Ascending aorta (tissue), 2 donors: ENCODE results near the gene PHOX2B. TPM values are rescaled to one million over a fixed set of nuclear protein-coding genes. Genes with fewer than 3 reads are reported as not detected.
"Not testable (repeated sequence)": the region's sequence is repeated elsewhere in the genome, so short reads cannot be mapped to it uniquely, and the experiment has no call there.

Source experiments
- DNase-seq, 2 donors: peaks; one replicate each; pipeline ENCODE4 v3.0.0-alpha.2; 2019; ENCODE audit warnings: low spot score in 2 of 2
- H3K27ac ChIP-seq, 2 donors: fragments of 200-600 bp; sonication (generic); one replicate each; pipeline ENCODE4 v1.5.1; 2016 to 2017; ENCODE audit warnings: mild to moderate bottlenecking in 1 of 2
- H3K27me3 ChIP-seq: fragments of 200-600 bp; sonication (generic); one replicate; pipeline ENCODE4 v1.5.1; 2017
- H3K36me3 ChIP-seq, 2 donors: fragments of 200-600 bp; sonication (generic); one replicate each; pipeline ENCODE4 v1.5.1; 2016
- H3K4me1 ChIP-seq, 2 donors: fragments of 200-600 bp; sonication (generic); one replicate each; pipeline ENCODE4 v1.5.1; 2016 to 2017; ENCODE audit warnings: mild to moderate bottlenecking in 1 of 2
- H3K4me3 ChIP-seq, 2 donors: fragments of 200-600 bp; sonication (generic); one replicate each; pipeline ENCODE4 v1.5.1; 2016 to 2017; ENCODE audit warnings: mild to moderate bottlenecking in 1 of 2
- H3K9me3 ChIP-seq, 2 donors: fragments of 200-600 bp; sonication (generic); one replicate each; pipeline ENCODE4 v1.5.1; 2016
- CTCF ChIP-seq, 3 experiments: fragments of 200-600 bp in 2 of 3; fragments of 450-650 bp in 1 of 3; sonication (generic) in 2 of 3; IDR thresholded peaks; one replicate each; pipeline ENCODE4 v1.5.1; 2016 to 2019; ENCODE audit warnings: antibody characterized with exemption in 3 of 3, mild to moderate bottlenecking in 1 of 3, moderate library complexity in 1 of 3
- intact Hi-C: fragments of 100-400 bp; cut with DNase I; formaldehyde crosslinking; loops from one replicate; pipeline ENCODE4 v1.15.1; 2023
- total RNA-seq: library from RNA; depleted of rRNA; stranded (reverse); fragments of >200 nt; gene quantifications from one replicate; pipeline ENCODE4 v1.1.0, GENCODE V29; 2016

PHOX2B gene
- total RNA-seq, 1 donor from 2014 or later, result not detected

- no peaks in the 10 kb centered on the region for H3K36me3 ChIP-seq
- intact Hi-C loops, result no loop called here
- no peaks in the 10 kb centered on the region for H3K27me3 ChIP-seq
- DNase-seq, result no peak
- TF ChIP-seq CTCF (IDR thresholded peaks at IDR 0.05), result no peak
- no peaks in the 10 kb centered on the region for H3K4me1 ChIP-seq
- no peak overlapping the region for H3K27ac ChIP-seq
- no peaks in the 10 kb centered on the region for H3K9me3 ChIP-seq
- H3K4me3 ChIP-seq, result no peak overlapping the region
Observed at GRCh38 chr4:41714364-41715000, 34.0 kb downstream of the PHOX2B start.

- Histone ChIP-seq H3K36me3 (no peaks in the 10 kb centered on the region), H3K4me1 (no peaks in the 10 kb centered on the region), H3K9me3 (no peaks in the 10 kb centered on the region), H3K27ac (no peak overlapping the region), H3K27me3 (no peaks in the 10 kb centered on the region), H3K4me3 (no peak overlapping the region)
- TF ChIP-seq CTCF (IDR thresholded peaks at IDR 0.05), result no peak
- intact Hi-C loops, result no loop called here
- no peak for DNase-seq
Observed at GRCh38 chr4:41713768-41714167, 34.8 kb downstream of the PHOX2B start.

- no peak overlapping the region for H3K4me3 ChIP-seq
- TF ChIP-seq CTCF (IDR thresholded peaks at IDR 0.05), result no peak
- no peaks in the 10 kb centered on the region for H3K9me3 ChIP-seq
- no peak overlapping the region for H3K27ac ChIP-seq
- no peaks in the 10 kb centered on the region for H3K27me3 ChIP-seq
- intact Hi-C loops, result no loop called here
- no peaks in the 10 kb centered on the region for H3K4me1 ChIP-seq
- no peaks in the 10 kb centered on the region for H3K36me3 ChIP-seq
- no peak for DNase-seq
Observed at GRCh38 chr4:41712425-41712824, 36.1 kb downstream of the PHOX2B start.

- H3K27ac ChIP-seq, H3K27me3 ChIP-seq, H3K36me3 ChIP-seq, DNase-seq, H3K4me1 ChIP-seq, H3K4me3 ChIP-seq, H3K9me3 ChIP-seq, intact Hi-C loops: not testable (repeated sequence)
Observed at GRCh38 chr4:41711654-41712053, 36.9 kb downstream of the PHOX2B start.

GRCh38 chr4:41709844-41710481, 38.6 kb downstream of the PHOX2B start:
- DNase-seq, result no peak

More at GRCh38 chr4:41709844-41710481, 38.6 kb downstream of the PHOX2B start:
- H3K27me3 ChIP-seq, result no peaks in the 10 kb centered on the region
- H3K36me3 ChIP-seq, result no peaks in the 10 kb centered on the region
- no peaks in the 10 kb centered on the region for H3K9me3 ChIP-seq
- H3K27ac ChIP-seq, result no peak overlapping the region
- intact Hi-C loops, result no loop called here
- TF ChIP-seq CTCF (IDR thresholded peaks at IDR 0.05), result no peak
- no peak overlapping the region for H3K4me3 ChIP-seq
- no peaks in the 10 kb centered on the region for H3K4me1 ChIP-seq
